GM12873 (cell line): ENCODE results near the gene GRM1.

Experiments
- CTCF ChIP-seq: IDR thresholded peaks from 2 replicates; pipeline ENCODE4 v1.5.1; 2012; ENCODE audit warnings: low read depth, mild to moderate bottlenecking, moderate library complexity, low read length, control low read depth; ENCODE audit not compliant: insufficient read depth; ENCODE audit errors: missing control alignments

GRM1 gene

GRCh38 chr6:146339716-146340115, 310.9 kb downstream of the GRM1 start:
- no peak for TF ChIP-seq CTCF

- TF ChIP-seq CTCF, result no peak
Observed at GRCh38 chr6:146341493-146342230, 312.8 kb downstream of the GRM1 start.

- TF ChIP-seq CTCF, result no peak
Observed at GRCh38 chr6:146345598-146345997, 316.7 kb downstream of the GRM1 start.

GRCh38 chr6:146347090-146347489, 318.2 kb downstream of the GRM1 start:
- no peak for TF ChIP-seq CTCF

GRCh38 chr6:146347690-146348089, 318.8 kb downstream of the GRM1 start:
- no peak for TF ChIP-seq CTCF

GRCh38 chr6:146351018-146351417, 322.2 kb downstream of the GRM1 start:
- TF ChIP-seq CTCF, result no peak

- TF ChIP-seq CTCF, result no peak
Observed at GRCh38 chr6:146352163-146352562, 323.3 kb downstream of the GRM1 start.
